GM12801 (cell line): ENCODE results near the gene IQUB.

ENCODE experiments used
- TF ChIP-seq, protein P1 (sequence below): IDR thresholded peaks from one replicate; pipeline ENCODE4 v1.5.1; 2011; ENCODE audit warnings: control low read depth; ENCODE audit not compliant: insufficient read length; ENCODE audit errors: extremely low read depth

IQUB gene

DNA sequence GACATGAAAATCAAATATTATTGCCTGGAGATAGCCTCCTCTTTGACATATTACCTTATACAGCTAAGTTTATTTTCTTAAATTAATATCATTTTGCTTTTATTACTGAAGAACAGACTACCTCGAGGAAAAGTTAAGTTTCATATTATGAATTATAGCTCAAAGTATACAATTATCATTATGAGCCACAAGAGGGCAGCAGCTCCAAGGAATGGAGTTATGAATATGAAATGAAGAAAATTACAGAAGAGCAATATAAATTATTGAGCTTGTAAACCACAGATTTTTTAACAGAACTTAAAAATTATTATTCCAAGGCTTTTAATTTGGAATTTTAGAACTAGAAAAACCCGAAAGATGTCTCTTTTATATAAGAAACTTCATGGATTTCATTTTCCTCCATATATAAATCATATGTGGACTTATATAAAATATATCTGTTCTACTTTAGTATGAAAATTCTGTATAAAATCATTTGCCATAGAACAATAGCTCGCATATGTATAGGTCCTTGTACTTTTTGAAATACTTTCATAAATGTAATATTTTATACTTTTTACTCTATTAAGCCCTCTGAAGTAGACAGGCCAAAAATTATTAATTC, 40.1 kb downstream of the IQUB start:
- TF ChIP-seq, protein P1, sequence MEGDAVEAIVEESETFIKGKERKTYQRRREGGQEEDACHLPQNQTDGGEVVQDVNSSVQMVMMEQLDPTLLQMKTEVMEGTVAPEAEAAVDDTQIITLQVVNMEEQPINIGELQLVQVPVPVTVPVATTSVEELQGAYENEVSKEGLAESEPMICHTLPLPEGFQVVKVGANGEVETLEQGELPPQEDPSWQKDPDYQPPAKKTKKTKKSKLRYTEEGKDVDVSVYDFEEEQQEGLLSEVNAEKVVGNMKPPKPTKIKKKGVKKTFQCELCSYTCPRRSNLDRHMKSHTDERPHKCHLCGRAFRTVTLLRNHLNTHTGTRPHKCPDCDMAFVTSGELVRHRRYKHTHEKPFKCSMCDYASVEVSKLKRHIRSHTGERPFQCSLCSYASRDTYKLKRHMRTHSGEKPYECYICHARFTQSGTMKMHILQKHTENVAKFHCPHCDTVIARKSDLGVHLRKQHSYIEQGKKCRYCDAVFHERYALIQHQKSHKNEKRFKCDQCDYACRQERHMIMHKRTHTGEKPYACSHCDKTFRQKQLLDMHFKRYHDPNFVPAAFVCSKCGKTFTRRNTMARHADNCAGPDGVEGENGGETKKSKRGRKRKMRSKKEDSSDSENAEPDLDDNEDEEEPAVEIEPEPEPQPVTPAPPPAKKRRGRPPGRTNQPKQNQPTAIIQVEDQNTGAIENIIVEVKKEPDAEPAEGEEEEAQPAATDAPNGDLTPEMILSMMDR = no peak

- TF ChIP-seq, protein P1 = no peak
Measured at GRCh38 chr7:123492485-123492884, 41.9 kb downstream of the IQUB start.

DNA sequence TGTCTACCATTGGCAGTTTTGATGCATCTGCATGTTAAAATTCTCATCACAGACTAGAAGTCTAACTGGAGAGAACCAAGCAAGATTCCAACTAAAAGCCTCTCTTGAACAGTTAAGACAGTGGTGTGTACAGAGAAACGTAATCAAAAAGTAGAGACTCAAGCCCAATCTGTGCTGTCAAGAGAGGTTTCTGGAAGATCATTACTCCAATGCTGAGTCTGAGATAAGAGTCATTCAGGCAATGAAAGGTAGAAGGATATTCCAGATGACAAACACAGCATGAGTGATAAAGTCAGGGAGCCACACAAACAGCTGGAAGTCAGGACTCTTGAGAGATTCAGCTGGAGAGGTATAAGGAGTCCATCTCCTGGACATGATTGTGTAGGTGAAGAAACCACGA, 48.7 kb downstream of the IQUB start:
- TF ChIP-seq, protein P1 = no peak

DNA sequence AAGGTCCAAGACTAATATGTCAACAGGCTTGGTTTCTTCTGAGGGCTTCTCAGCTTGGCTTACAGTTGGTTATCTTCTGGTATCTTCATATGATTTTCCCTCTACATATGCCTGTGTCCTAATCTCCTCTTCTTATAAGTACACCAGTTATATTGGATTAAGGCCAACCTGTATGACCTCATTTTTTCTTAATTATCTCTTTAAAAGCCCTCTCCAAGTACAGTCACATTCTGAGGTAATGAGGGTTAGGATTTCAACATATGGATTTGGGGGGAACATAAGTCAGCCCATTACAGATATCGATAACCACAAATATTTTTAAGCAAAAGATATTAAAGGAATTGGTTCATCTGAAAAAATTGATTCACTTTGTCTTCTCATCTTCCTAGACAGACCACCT, 49.2 kb downstream of the IQUB start:
- TF ChIP-seq, protein P1 = no peak

GRCh38 chr7:123484199-123484598, 50.2 kb downstream of the IQUB start:
- TF ChIP-seq, protein P1 = no peak

- TF ChIP-seq, protein P1 = no peak
Measured at GRCh38 chr7:123480107-123480506, 54.3 kb downstream of the IQUB start.

DNA sequence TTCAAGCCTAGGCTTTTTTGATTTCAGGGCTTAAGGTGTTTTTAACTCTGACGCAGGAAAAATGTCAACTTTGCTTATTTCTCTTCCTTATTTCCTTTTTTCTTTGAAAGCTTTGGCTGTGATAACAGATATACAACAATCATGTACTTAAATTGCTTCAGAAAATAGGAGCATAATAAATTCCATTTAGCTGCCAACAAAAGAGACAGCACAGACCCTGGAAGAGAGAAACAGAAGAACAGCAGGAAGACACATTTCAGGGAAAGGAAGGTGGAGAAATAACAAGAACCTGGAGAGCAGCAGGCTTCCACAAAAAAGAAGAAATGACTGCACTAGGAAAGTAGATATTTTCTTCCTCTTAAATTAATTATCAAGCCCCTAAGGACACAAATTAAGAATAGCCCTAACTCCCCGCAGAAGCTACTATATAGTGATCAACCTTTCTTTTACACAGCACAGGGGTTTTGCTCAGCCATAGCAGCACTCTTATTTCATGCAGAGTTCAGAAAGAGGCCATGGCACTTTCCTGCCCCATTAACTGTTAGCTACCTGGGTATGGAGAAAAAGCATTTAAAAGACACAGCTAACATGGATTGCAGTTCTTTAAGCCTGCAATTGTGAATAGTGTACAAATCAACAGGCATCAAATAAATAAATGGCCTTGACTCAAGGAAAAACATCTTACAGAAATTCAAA, 61.5 kb downstream of the IQUB start:
- TF ChIP-seq, protein P1 = no peak
